Measurements from ENCODE around the gene ANO3.

The ANO3 gene

GRCh38 chr11:26474401-26474800 lies 142.5 kb downstream of the ANO3 start:
- DNase-seq: no peak
- TF ChIP-seq CTCF (IDR thresholded peaks at IDR 0.05): no peak
- intact Hi-C loops (cut with DNase I; ENCODE audit: low total_unique reads): no loop called here
- no peaks in the 10 kb centered on the region for H3K9me3 ChIP-seq
- no peaks in the 10 kb centered on the region for H3K4me1 ChIP-seq
- no peak overlapping the region for H3K27ac ChIP-seq
- no peaks in the 10 kb centered on the region for H3K27me3 ChIP-seq
- H3K36me3 ChIP-seq: no peaks in the 10 kb centered on the region
- H3K4me3 ChIP-seq: no peak overlapping the region

GRCh38 chr11:26477396-26477795 lies 145.5 kb downstream of the ANO3 start:
- no peak overlapping the region for H3K27ac ChIP-seq
- H3K36me3 ChIP-seq: no peaks in the 10 kb centered on the region
- no peak for TF ChIP-seq CTCF (IDR thresholded peaks at IDR 0.05)
- H3K4me3 ChIP-seq: no peak overlapping the region
- H3K27me3 ChIP-seq: no peaks in the 10 kb centered on the region
- intact Hi-C loops (cut with DNase I; ENCODE audit: low total_unique reads): no loop called here
- no peaks in the 10 kb centered on the region for H3K9me3 ChIP-seq
- DNase-seq: no peak
- no peaks in the 10 kb centered on the region for H3K4me1 ChIP-seq

- Histone ChIP-seq H3K4me3 (no peak overlapping the region), H3K27ac (no peak overlapping the region), H3K36me3 (no peaks in the 10 kb centered on the region), H3K9me3 (no peaks in the 10 kb centered on the region), H3K4me1 (no peaks in the 10 kb centered on the region), H3K27me3 (no peaks in the 10 kb centered on the region)
- TF ChIP-seq CTCF (IDR thresholded peaks at IDR 0.05): no peak
- intact Hi-C loops (cut with DNase I; ENCODE audit: low total_unique reads): no loop called here
- no peak for DNase-seq
Observed at GRCh38 chr11:26478710-26479109, 146.8 kb downstream of the ANO3 start.

DNA sequence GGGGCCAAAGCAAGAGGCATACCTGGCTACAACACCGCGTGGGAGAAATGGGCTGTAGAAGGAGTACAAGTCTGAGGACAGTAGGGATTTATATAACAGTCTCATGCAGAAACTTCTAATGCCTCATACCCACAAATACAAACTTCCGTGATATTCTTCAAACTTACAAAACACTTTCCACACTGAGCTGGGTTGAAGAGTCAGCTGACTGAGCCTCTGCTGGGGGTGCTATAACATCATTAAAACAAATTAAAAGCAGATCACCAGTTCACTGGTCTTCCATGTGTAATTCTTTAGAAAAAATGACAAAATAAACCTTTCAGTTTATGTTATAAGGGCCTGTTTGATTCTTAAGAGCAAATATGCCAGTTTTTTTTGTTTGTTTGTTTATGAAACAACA lies 148.1 kb downstream of the ANO3 start:
- TF ChIP-seq CTCF (IDR thresholded peaks at IDR 0.05): no peak
- Histone ChIP-seq H3K27me3 (no peaks in the 10 kb centered on the region), H3K4me1 (no peaks in the 10 kb centered on the region), H3K9me3 (peaks cover 0 to 4% (median 0%) of the 10 kb centered on the region in 3 donors), H3K36me3 (no peaks in the 10 kb centered on the region), H3K27ac (no peak overlapping the region), H3K4me3 (no peak overlapping the region)
- intact Hi-C loops (cut with DNase I; ENCODE audit: low total_unique reads): no loop called here
- DNase-seq: no peak

- no peaks in the 10 kb centered on the region for H3K27me3 ChIP-seq
- peaks cover 0 to 4% (median 0%) of the 10 kb centered on the region in 3 donors for H3K9me3 ChIP-seq
Observed at GRCh38 chr11:26483108-26483507, 151.2 kb downstream of the ANO3 start.

More at GRCh38 chr11:26483108-26483507, 151.2 kb downstream of the ANO3 start:
- H3K4me1 ChIP-seq: no peaks in the 10 kb centered on the region
- DNase-seq: no peak
- no peak overlapping the region for H3K4me3 ChIP-seq
- no peaks in the 10 kb centered on the region for H3K36me3 ChIP-seq
- intact Hi-C loops (cut with DNase I; ENCODE audit: low total_unique reads): no loop called here
- no peak overlapping the region for H3K27ac ChIP-seq
- no peak for TF ChIP-seq CTCF (IDR thresholded peaks at IDR 0.05)

Measured in tibial artery (tissue), 4 donors.